Neural progenitor cell (in vitro differentiated cells): Measurements from ENCODE around the gene ACOXL.

Experiments
- EZH2 ChIP-seq: fragments of 200-600 bp; sonication (generic); IDR thresholded peaks from 2 replicates; pipeline ENCODE4 v1.6.1; 2017; ENCODE audit warnings: antibody characterized with exemption, mild to moderate bottlenecking, moderate library complexity
- EZH2phosphoT487 ChIP-seq: fragments of 200-600 bp; sonication (generic); IDR thresholded peaks from 2 replicates; pipeline ENCODE4 v1.6.1; 2017; ENCODE audit warnings: antibody characterized with exemption
- TF ChIP-seq, protein P1 (sequence below): fragments of 200-600 bp; sonication (generic); IDR thresholded peaks from 2 replicates; pipeline ENCODE4 v1.5.1; 2017; ENCODE audit warnings: antibody characterized with exemption, mild to moderate bottlenecking

- TF ChIP-seq, protein P1, sequence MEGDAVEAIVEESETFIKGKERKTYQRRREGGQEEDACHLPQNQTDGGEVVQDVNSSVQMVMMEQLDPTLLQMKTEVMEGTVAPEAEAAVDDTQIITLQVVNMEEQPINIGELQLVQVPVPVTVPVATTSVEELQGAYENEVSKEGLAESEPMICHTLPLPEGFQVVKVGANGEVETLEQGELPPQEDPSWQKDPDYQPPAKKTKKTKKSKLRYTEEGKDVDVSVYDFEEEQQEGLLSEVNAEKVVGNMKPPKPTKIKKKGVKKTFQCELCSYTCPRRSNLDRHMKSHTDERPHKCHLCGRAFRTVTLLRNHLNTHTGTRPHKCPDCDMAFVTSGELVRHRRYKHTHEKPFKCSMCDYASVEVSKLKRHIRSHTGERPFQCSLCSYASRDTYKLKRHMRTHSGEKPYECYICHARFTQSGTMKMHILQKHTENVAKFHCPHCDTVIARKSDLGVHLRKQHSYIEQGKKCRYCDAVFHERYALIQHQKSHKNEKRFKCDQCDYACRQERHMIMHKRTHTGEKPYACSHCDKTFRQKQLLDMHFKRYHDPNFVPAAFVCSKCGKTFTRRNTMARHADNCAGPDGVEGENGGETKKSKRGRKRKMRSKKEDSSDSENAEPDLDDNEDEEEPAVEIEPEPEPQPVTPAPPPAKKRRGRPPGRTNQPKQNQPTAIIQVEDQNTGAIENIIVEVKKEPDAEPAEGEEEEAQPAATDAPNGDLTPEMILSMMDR, result no peak
- TF ChIP-seq EZH2phosphoT487 (no peak), EZH2 (no peak)
Observed at GRCh38 chr2:111031546-111032478, 299.4 kb downstream of the ACOXL start.
